PC-9 (cell line): ENCODE results near the gene ABCG4.

Experiments
- EZH2 ChIP-seq: fragments of 200-600 bp; sonication (generic); IDR thresholded peaks from 2 replicates; pipeline ENCODE4 v1.8.0; 2017; ENCODE audit warnings: antibody characterized with exemption, low read depth
- TF ChIP-seq, protein P1 (sequence below): fragments of 200-600 bp; sonication (generic); conservative IDR thresholded peaks from 2 replicates; pipeline ENCODE4 v1.6.1; 2017; ENCODE audit warnings: mixed run types, antibody characterized with exemption, mild to moderate bottlenecking, moderate library complexity

DNA sequence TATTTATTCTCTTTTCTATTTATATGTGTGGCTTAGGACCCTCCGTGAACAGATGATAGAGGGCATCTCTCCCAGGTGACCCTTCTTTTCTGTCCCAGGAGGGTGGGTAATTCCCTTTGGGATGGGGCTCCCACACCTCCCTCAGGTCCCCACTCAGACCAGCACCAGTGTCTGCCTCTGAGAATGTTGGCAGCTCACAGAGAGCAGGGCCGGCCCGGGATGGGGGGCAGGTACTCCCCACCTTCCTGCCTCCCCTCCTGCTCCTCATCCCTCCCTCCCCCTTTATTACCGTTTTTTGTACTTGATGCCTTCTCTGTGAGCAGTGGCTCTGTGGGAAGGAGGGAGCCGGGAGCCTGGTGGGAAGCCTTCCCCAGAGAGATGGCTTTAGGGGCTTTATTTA is 32.3 kb upstream of the ABCG4 start:
- TF ChIP-seq, protein P1, sequence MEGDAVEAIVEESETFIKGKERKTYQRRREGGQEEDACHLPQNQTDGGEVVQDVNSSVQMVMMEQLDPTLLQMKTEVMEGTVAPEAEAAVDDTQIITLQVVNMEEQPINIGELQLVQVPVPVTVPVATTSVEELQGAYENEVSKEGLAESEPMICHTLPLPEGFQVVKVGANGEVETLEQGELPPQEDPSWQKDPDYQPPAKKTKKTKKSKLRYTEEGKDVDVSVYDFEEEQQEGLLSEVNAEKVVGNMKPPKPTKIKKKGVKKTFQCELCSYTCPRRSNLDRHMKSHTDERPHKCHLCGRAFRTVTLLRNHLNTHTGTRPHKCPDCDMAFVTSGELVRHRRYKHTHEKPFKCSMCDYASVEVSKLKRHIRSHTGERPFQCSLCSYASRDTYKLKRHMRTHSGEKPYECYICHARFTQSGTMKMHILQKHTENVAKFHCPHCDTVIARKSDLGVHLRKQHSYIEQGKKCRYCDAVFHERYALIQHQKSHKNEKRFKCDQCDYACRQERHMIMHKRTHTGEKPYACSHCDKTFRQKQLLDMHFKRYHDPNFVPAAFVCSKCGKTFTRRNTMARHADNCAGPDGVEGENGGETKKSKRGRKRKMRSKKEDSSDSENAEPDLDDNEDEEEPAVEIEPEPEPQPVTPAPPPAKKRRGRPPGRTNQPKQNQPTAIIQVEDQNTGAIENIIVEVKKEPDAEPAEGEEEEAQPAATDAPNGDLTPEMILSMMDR, result no peak
- TF ChIP-seq EZH2, result no peak
